Effector memory CD4-positive, alpha-beta T cell (primary cell): ENCODE measurements around the gene SAA1.
"Not testable (repeated sequence)": the region's sequence is repeated elsewhere in the genome, so short reads cannot be mapped to it uniquely, and the experiment has no call there.

Experiments used
- DNase-seq, 3 donors: peaks; one replicate each; pipeline ENCODE4 v3.0.0-alpha.2; 2020
- H3K27ac ChIP-seq: 2 replicates; pipeline ENCODE4 v1.7.0; 2013; ENCODE audit warnings: mild to moderate bottlenecking, low read length, moderate library complexity; ENCODE audit not compliant: insufficient read depth, poor library complexity, severe bottlenecking
- H3K27me3 ChIP-seq: replicated peaks from 2 replicates; pipeline ENCODE4 v1.7.0; 2013; ENCODE audit warnings: mild to moderate bottlenecking, low read length; ENCODE audit not compliant: insufficient read depth, control insufficient read depth, poor library complexity, severe bottlenecking
- H3K36me3 ChIP-seq: 2 replicates; pipeline ENCODE4 v1.7.0; 2013; ENCODE audit warnings: mild to moderate bottlenecking, low read length, moderate library complexity; ENCODE audit not compliant: control insufficient read depth, insufficient read depth
- H3K4me1 ChIP-seq: 2 replicates; pipeline ENCODE4 v1.7.0; 2013; ENCODE audit warnings: low read length, mild to moderate bottlenecking; ENCODE audit not compliant: control insufficient read depth, insufficient read depth, poor library complexity, severe bottlenecking
- H3K4me3 ChIP-seq: 2 replicates; pipeline ENCODE4 v1.7.0; 2013; ENCODE audit warnings: low read length, low read depth, mild to moderate bottlenecking; ENCODE audit not compliant: insufficient read depth, poor library complexity, severe bottlenecking
- H3K9me3 ChIP-seq: 2 replicates; pipeline ENCODE4 v1.7.0; 2013; ENCODE audit warnings: mild to moderate bottlenecking, low read length, moderate library complexity; ENCODE audit not compliant: control insufficient read depth

The SAA1 gene

DNA sequence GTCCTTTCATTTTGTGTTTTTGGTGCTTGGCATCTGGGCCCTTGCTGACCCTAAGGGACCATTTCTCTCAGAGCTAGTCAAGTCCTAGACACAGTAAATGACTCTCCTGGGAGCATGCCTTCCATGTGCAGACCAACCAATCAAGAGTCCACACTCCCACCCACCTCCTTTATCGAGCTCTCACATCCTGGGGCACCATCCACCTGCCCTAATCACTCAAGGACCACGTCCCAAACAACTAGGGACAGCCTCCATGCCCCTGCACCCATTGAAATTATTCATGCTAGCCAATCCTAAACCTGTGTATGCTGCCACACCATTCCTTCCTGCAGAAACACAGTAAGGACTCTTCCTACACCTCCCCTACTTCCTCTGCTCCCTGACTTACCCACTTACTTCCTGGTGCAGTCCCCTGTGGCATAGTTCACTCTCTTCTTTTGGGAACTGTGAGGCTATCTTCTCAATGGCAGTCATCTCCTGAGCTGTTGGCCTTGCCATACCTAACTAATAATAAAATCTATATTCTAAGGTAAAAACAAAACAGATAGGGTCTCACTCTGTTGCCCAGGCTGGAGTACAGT lies 11.2 kb upstream of the SAA1 start:
- H3K27ac ChIP-seq: no peak overlapping the region
- no peaks in the 10 kb centered on the region for H3K9me3 ChIP-seq
- no peak for DNase-seq
- H3K36me3 ChIP-seq: no peaks in the 10 kb centered on the region
- H3K27me3 ChIP-seq: no peaks in the 10 kb centered on the region
- no peaks in the 10 kb centered on the region for H3K4me1 ChIP-seq
- H3K4me3 ChIP-seq: no peak overlapping the region

GRCh38 chr11:18259259-18259658 lies 6.8 kb upstream of the SAA1 start:
- H3K4me3 ChIP-seq: no peak overlapping the region

GRCh38 chr11:18261721-18262120 lies 4.3 kb upstream of the SAA1 start:
- Histone ChIP-seq H3K27me3 (no peaks in the 10 kb centered on the region), H3K4me1 (no peaks in the 10 kb centered on the region), H3K9me3 (no peaks in the 10 kb centered on the region), H3K27ac (no peak overlapping the region), H3K36me3 (no peaks in the 10 kb centered on the region), H3K4me3 (no peak overlapping the region)
- no peak for DNase-seq

More at GRCh38 chr11:18259259-18259658, 6.8 kb upstream of the SAA1 start:
- Histone ChIP-seq H3K4me1 (no peaks in the 10 kb centered on the region), H3K9me3 (no peaks in the 10 kb centered on the region), H3K36me3 (no peaks in the 10 kb centered on the region), H3K27me3 (no peaks in the 10 kb centered on the region), H3K27ac (no peak overlapping the region)
- DNase-seq: no peak

GRCh38 chr11:18262681-18263350 lies 3.2 kb upstream of the SAA1 start:
- not testable (repeated sequence) for DNase-seq, H3K27me3 ChIP-seq, H3K4me1 ChIP-seq, H3K4me3 ChIP-seq, H3K36me3 ChIP-seq, H3K27ac ChIP-seq, H3K9me3 ChIP-seq

GRCh38 chr11:18264035-18264434 lies 2.0 kb upstream of the SAA1 start:
- no peaks in the 10 kb centered on the region for H3K9me3 ChIP-seq
- no peaks in the 10 kb centered on the region for H3K4me1 ChIP-seq
- DNase-seq: no peak
- no peaks in the 10 kb centered on the region for H3K27me3 ChIP-seq
- H3K36me3 ChIP-seq: no peaks in the 10 kb centered on the region
- no peak overlapping the region for H3K4me3 ChIP-seq
- no peak overlapping the region for H3K27ac ChIP-seq

DNA sequence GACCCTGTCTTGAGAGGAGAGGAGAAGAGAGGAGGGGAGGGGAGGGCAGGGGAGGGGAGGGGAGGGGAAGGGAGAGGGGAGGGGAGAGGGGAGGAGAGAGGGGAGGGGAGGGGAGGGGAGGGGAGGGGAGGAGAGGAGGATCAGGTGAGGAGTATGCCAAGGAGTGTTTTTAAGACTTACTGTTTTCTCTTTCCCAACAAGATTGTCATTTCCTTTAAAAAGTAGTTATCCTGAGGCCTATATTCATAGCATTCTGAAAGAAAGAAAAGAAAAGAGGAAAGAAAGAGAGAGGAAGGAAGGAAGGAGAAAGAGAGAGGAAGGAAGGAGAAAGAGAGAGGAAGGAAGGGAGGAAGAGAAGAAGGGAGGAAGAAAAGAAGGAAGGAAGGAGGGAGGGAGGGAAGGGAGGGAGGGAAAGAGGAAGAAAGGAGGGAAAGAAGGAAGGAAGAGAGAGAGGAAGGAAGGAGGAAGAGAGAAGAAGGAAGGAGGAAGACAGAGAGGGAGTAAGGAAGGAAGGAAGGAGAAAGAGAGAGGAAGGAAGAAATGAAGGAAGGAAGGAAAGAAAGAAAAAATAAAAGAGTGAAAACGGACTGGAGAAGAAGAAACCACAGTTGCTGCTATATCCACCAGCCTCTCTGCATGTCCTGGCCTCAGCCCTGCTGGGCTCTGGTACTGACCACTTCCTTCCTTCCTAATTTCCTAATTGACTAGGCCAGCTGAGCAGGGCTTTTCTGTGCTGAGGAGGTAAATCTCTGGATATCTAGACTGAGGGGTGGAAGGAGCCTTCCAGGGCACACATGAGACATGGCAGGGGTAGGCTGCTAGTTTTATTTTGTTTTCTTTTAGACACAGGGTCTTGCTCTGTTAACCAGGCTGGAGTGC lies 1.1 kb upstream of the SAA1 start:
- no peak for DNase-seq
- Histone ChIP-seq H3K27ac (no peak overlapping the region), H3K4me3 (no peak overlapping the region), H3K36me3 (no peaks in the 10 kb centered on the region), H3K27me3 (no peaks in the 10 kb centered on the region), H3K4me1 (no peaks in the 10 kb centered on the region), H3K9me3 (no peaks in the 10 kb centered on the region)

DNA sequence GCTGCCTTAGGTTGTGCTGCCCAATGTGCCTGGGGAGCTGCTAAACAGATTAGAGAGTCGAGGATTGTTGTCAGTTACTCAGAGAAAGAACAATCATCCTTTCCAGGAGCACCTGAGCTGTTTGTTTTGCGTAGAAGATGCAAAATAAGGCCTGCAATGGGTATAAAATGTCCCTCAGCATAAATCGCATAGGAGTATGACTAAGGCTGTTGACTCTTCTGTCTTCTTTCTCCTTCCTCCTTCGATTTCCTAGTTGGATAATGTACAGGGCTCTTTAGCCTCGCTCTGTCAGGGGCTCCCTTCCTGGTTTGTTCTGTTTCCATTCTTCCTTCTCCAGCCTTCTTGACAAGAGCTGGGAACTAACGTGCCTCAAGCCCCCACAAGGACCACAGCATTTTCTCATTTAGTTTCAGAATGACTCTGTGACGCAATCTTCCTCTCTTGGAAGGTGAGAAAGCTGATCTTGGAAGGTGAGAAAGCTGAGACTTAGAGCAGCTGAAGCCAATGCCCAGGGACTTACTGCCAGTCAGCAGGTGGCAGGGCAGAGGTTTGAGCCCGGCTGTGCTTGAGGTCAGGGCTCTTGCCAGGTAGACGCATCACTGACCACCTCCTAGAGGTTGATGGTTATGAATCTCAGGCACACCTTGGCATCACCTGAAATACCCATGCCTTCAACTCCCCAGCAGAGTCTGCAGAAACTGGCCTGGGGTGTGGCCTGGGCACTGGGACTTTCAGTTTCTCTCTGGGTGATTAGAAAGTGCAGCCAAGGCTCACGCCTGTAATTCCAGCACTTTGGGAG lies 1.5 kb downstream of the SAA1 start:
- not testable (repeated sequence) for DNase-seq, H3K4me1 ChIP-seq, H3K27me3 ChIP-seq, H3K4me3 ChIP-seq, H3K9me3 ChIP-seq, H3K36me3 ChIP-seq, H3K27ac ChIP-seq

DNA sequence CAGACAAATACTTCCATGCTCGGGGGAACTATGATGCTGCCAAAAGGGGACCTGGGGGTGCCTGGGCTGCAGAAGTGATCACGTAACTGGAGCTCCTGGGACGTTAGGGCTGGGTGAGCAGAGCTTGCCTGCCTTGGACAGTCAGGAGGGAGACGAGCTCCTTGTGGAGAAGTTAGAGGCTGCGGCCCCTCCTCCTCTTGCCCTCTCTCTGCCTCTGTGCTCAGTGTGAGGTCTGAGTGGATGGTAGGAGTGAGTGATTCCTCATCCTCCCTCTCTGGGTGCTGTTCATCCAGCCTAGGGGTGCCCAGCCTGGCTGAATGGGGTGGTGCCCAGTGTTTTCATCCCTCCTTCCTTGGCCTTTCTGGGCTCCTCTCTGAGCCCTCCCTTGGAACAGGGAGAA lies 3.2 kb downstream of the SAA1 start:
- not testable (repeated sequence) for H3K4me1 ChIP-seq, DNase-seq, H3K36me3 ChIP-seq, H3K9me3 ChIP-seq, H3K27ac ChIP-seq, H3K27me3 ChIP-seq, H3K4me3 ChIP-seq

DNA sequence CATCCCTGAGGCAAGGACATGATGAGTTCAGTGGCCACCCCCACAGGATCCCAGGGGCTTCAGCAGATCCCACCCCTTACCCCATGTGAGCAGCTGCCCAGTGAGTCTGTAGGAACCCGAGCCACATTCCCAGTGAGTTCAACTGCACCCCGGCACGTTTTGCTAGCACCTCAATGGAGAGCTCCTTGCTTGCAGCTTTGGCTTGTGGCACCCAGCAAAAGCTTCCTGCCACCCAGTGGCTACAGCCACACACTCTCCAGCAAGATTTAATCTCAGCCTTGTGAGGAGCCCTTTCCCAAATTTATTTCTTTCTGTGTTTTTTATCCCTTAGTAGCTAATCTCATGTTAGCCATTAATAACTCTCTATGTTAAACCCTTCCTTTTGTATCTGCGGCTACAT lies 4.0 kb downstream of the SAA1 start:
- DNase-seq: no peak
- Histone ChIP-seq H3K9me3 (no peaks in the 10 kb centered on the region), H3K27me3 (no peaks in the 10 kb centered on the region), H3K4me1 (no peaks in the 10 kb centered on the region), H3K36me3 (no peaks in the 10 kb centered on the region), H3K4me3 (no peak overlapping the region), H3K27ac (no peak overlapping the region)
